GM19328 (cell line): ENCODE data around the gene SEMA4B.
"Not testable (repeated sequence)": the region's sequence is repeated elsewhere in the genome, so short reads cannot be mapped to it uniquely, and the experiment has no call there.

Experiments
- ATAC-seq: cut with Tn5 transposase; IDR thresholded peaks from one replicate; pipeline ENCODE4 v1.9.1; 2021; ENCODE audit warnings: mild to moderate bottlenecking, moderate library complexity; ENCODE audit not compliant: unreplicated experiment

The SEMA4B gene

GRCh38 chr15:90178468-90179435 is 22.4 kb upstream of the SEMA4B start:
- no peak for ATAC-seq

DNA sequence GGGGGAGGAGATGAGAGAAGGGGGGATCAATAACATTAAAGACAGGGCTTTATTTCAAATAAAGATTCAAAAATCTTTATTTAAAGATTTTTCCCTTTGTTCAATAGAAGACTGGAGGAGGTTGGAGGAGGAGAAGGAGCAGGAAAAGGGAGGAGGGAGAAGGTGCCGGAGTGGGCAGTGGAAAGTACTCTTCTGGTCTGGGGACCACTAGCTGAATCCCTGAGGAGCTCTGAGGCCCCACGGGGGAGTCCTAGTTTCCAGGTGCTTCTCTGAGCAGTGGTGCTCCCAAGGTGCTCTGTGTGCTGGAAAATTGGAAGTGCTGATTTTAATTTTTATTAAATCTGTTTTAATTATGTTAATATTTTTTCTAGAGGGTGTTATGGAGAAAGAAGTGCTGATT is 19.4 kb upstream of the SEMA4B start:
- no peak for ATAC-seq

GRCh38 chr15:90184119-90184785 is 16.9 kb upstream of the SEMA4B start:
- peak; percentile 52 for ATAC-seq

- peak; percentile 61 for ATAC-seq
Measured at GRCh38 chr15:90184786-90185704, 16.1 kb upstream of the SEMA4B start.

DNA sequence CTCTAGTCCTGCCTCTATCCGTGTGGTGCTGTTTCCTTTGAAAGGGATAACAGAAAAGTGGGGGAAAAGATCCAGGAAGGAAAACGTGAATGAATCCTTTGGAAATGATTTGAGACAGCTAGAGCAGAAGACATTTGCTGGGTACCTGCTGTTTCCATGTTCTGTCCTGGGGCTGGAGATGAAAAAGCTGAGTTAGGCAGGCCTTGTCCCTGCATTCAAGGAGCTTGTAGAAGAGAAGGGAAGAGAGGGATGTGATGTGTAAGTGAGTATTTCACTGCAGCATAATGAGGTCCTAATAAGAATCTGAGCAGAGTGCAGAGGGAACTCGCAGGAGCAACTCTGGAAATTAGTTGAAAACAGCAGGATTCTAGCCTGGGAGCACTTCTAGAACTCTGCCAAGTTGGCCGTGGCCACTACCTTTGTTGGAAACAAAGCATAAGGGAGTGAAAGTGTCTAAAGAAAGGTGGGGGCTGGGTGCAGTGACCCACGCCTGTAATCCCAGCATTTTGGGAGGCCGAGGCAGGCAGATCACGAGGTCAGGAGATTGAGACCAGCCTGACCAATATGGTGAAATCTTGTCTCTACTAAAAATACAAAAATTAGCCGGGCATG is 13.8 kb upstream of the SEMA4B start:
- no peak for ATAC-seq

DNA sequence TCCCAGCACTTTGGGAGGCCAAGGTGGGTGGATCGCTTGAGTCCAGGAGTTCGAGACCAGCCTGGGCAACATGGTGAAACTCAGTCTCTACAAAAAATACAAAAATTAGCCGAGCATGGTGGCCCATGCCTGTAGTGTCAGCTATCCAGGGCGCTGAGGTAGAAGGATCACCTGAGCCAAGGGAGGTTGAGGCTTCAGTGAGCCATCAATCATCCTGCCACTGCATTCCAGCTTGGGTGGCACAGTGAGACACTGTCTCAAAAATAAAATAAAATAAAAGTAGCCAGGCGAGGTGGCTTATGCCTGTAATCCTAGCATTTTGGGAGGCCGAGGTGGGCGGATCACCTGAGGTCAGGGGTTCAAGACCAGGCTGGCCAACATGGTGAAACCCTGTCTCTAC is 13.1 kb upstream of the SEMA4B start:
- not testable (repeated sequence) for ATAC-seq

DNA sequence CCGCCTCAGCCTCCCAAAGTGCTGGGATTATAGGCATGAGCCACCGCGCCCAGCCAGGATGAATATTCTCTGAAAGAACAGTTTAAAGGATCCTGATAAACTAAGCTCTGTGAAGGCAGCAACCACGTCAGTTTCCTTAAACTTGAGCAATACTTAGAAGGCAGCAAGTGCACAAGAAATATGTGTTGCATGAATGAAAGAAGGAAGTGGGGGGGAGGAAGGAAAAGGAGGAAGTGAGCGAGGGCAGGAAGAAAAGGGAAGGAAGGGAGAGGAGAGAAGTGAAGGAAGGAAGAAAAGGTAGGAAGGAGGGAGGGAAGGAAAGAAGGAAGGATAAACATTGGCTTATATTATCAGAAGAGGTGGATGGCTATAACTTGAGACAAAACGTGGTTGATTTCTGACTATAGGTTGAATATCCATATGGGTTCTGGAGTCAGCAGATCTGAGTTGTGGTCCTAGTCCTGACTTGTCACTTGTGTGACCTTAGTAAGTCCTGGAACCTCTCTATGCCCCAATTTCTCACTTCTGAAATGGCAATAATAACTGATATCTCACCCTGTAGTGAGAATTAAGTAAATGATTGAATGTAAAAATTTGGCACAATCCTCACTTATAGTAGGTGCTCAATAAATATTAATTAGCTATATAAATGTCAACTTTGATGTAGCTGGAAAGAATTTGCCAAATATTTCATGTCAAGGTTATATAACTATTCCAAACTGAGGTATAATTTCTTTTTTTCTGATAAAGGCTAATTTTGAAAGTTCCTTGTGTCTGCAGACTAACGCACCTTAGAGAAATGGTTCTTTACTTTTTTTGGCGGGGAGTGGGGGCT is 12.0 kb upstream of the SEMA4B start:
- no peak for ATAC-seq

GRCh38 chr15:90189781-90190467 is 11.2 kb upstream of the SEMA4B start:
- ATAC-seq: no peak

DNA sequence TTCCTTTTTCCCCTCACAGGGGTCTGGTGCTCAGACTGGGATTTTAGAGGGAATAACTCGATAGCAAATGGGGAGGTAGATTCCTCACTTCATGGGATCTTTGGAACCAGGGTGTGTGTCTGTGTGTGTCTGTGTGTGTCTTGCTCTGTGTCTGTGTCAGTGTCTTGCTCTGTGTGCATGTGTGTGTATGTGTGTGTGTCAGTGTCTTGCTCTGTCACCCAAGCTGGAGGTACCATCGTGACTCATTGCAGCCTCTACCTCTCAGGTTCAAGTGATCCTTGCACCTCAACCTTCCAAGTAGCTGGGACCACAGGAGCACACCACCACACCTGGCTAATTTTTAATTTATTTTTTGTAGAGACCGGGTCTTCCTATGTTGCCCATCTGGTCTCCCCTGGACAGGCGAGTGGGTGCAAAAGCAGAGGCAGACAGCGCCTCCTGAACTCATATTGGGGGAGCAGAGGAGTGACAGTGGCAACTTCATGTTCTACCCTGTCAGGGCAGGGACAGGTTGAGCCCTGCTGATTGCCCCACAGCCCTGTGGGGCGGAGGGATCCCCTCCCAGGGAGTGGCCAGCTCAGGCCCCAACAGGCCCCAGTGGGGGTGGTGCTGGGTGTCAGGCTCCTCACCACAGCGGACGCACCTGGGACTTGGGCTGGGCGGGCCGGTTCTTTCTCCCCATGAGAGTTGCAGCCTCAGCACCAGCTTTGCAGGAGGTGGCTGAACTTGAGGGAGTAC is 10.4 kb upstream of the SEMA4B start:
- peak; percentile 51 for ATAC-seq

- ATAC-seq: peak; percentile 6
Measured at GRCh38 chr15:90191344-90191687, 9.8 kb upstream of the SEMA4B start.

DNA sequence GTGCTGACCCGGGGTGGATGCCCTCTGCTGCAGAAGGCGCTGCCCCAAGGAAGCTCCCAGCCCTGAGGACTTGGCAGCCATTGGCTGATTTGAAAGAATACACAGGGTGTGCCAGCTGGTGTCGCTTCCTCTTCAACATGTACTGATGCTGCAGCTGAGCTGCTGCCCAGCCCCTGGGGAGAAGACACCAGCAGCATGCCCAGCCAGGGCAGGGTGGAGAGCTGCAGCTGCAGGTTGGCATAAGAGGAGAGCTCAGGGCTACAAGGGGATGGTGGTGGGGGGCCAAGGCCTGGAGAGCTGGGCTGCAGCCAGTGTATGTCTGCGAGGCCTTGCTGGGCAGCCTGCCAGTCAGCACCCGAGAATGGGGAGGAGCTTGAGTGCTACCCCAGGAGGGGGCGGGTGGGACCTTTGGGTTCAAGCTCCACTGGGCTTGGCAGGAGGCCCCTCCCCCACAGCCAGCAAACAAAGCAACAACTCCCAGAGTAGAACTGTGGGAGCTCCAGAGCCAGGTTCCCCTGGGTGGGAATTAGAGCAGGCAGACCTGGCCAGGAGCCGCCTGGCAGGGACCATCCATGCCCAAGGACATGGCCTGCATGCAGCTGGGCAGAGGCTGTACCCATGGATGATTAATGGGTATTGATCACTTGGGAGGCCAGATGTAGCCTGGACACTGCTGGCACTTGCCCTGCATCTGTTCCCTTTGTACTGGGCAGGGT is 9.2 kb upstream of the SEMA4B start:
- peak; percentile 45 for ATAC-seq

GRCh38 chr15:90192961-90193786 is 8.0 kb upstream of the SEMA4B start:
- no peak for ATAC-seq

GRCh38 chr15:90194655-90195054 is 6.5 kb upstream of the SEMA4B start:
- no peak for ATAC-seq

DNA sequence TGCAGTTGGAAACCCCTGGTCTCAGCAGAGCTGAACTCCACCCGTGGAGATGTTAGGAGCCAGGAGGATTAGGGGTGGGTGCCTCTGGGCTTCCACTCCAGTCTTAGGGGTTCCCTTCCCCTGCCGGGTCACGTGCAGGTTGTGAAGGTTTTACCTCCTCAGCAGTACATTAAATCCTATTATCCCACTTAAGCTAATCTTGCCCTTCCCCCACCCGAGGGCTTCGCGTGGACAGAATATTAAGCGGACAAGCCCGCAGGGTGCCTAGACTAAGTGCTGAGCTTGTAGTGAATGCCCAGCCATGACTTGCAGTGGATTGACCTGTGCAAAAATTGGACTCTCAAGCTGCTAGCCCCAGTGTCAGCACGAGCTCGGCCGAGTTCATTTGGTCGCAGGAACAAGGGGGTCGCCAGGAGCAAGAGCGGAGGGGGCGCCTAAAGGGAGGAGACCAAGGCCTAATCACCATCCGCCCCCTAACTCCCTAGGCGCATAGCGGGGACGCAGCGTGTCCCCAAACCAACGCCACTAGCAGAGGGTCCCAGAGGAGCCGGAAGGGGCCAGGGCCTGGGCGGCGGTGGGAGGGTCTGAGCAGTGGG is 498 bp upstream of the SEMA4B start:
- peak; percentile 33 for ATAC-seq

DNA sequence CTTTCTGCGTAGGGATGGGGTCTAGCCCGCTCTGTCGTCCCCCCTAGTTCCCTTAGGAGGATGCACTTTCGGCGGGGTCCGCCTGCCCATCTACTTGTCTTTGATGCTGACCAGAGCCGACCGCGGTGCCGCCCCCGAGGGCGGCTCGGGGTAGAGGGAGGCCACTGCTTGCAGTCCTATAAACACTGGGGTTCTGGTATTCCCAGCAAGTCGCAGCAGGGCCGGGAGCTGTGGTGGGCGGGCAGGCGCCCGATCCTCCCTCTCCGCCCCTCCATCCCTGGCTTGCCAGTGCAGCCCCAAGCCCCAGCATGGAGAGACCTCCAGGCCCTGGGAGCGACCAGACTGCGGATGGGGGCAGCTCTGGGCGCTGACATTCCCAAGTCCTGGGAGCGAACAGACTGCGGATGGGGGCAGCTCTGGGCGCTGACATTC is 830 bp downstream of the SEMA4B start:
- ATAC-seq: no peak

DNA sequence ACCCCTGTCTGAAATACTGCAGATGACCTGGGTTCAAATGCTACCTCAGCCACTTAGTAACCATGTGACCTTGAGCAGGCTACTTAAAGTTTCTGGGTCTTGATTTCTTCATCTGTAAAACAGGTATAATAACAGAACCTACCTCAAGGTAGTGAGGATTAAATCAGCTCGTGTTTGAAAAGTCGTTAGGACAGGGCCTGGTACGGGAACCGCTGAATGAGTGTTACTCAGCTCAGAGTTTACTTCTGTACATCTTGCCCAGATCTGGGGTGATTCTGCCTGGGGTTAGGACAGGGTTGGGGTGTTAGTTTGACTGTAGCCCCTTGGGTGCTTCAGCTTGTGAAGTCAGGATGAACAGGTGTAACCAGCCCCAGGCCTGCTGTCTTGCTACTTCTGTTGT is 1.8 kb downstream of the SEMA4B start:
- no peak for ATAC-seq

DNA sequence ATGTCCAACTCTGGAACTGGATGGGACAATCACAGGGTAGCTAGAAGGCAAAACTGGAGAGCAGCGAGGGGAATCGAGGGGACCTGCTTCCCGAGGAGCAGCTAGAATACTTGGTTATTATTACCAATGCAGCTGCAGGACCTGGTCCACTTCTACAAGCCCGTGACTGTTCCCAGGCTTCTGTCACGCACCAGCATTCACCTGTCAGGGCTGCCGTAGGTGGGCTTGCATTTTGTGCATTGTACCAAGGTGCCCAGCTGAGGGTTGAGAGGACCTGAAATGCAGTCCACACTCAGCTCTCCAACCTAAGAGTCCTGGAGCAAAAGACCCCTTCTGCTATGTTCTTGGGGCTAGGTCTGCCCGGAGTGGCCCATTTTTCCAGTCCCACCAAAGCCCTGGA is 2.3 kb downstream of the SEMA4B start:
- ATAC-seq: no peak
